ENCODE results near the gene GPN2.

GRCh38 chr1:26923711-26924110, 33.6 kb upstream of the GPN2 start:
- TF ChIP-seq, protein P1, sequence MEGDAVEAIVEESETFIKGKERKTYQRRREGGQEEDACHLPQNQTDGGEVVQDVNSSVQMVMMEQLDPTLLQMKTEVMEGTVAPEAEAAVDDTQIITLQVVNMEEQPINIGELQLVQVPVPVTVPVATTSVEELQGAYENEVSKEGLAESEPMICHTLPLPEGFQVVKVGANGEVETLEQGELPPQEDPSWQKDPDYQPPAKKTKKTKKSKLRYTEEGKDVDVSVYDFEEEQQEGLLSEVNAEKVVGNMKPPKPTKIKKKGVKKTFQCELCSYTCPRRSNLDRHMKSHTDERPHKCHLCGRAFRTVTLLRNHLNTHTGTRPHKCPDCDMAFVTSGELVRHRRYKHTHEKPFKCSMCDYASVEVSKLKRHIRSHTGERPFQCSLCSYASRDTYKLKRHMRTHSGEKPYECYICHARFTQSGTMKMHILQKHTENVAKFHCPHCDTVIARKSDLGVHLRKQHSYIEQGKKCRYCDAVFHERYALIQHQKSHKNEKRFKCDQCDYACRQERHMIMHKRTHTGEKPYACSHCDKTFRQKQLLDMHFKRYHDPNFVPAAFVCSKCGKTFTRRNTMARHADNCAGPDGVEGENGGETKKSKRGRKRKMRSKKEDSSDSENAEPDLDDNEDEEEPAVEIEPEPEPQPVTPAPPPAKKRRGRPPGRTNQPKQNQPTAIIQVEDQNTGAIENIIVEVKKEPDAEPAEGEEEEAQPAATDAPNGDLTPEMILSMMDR (IDR thresholded peaks at IDR 0.05) = no peak
- TF ChIP-seq POLR2A (IDR thresholded peaks at IDR 0.05) = no peak
